SK-N-SH treated with all-trans-retinoic acid at 6 μM for 48 hours (cell line): Measurements from ENCODE around the gene LAMTOR4.
A peak's percentile ranks its signal among the peaks of the same experiment; 100 is the strongest.

ENCODE experiments used
- ARNTL ChIP-seq: fragments of 450-650 bp; formaldehyde crosslinking; IDR thresholded peaks from 2 replicates; pipeline ENCODE4 v1.5.0; 2020; ENCODE audit warnings: low read depth, mild to moderate bottlenecking, moderate library complexity, borderline replicate concordance
- CREB5 ChIP-seq: fragments of 250-450 bp; sonication (Bioruptor Pico); IDR thresholded peaks from 2 replicates; pipeline ENCODE4 v1.5.1; 2020; ENCODE audit warnings: low read depth, mild to moderate bottlenecking, moderate library complexity
- CSRNP3 ChIP-seq: fragments of 250-450 bp; sonication (Bioruptor Pico); IDR thresholded peaks from 2 replicates; pipeline ENCODE4 v1.5.1; 2021; ENCODE audit warnings: mild to moderate bottlenecking, moderate library complexity
- GLIS3 ChIP-seq: fragments of 250-450 bp; sonication (Bioruptor Pico); IDR thresholded peaks from 2 replicates; pipeline ENCODE4 v1.5.0; 2020; ENCODE audit warnings: mild to moderate bottlenecking, moderate library complexity
- ISL1 ChIP-seq: fragments of 250-450 bp; sonication (Bioruptor Pico); IDR thresholded peaks from 2 replicates; pipeline ENCODE4 v2.1.2; 2022; ENCODE audit warnings: mild to moderate bottlenecking, moderate library complexity
- PATZ1 ChIP-seq: fragments of 250-450 bp; sonication (Bioruptor Pico); IDR thresholded peaks from 2 replicates; pipeline ENCODE4 v1.8.0; 2020; ENCODE audit warnings: mild to moderate bottlenecking, moderate library complexity, borderline replicate concordance
- PPARA ChIP-seq: fragments of 250-450 bp; sonication (Bioruptor Pico); IDR thresholded peaks from 2 replicates; pipeline ENCODE4 v1.5.0; 2020; ENCODE audit warnings: mild to moderate bottlenecking, borderline replicate concordance
- RARB ChIP-seq: fragments of 250-450 bp; sonication (Bioruptor Pico); IDR thresholded peaks from 2 replicates; pipeline ENCODE4 v1.8.0; 2021; ENCODE audit warnings: mild to moderate bottlenecking, moderate library complexity
- TOX ChIP-seq: fragments of 250-450 bp; sonication (Bioruptor Pico); IDR thresholded peaks from 2 replicates; pipeline ENCODE4 v1.8.0; 2021; ENCODE audit warnings: mild to moderate bottlenecking, moderate library complexity, borderline replicate concordance
- TSHZ2 ChIP-seq: fragments of 250-450 bp; sonication (Bioruptor Pico); IDR thresholded peaks from 2 replicates; pipeline ENCODE4 v1.5.0; 2020; ENCODE audit warnings: mild to moderate bottlenecking, moderate library complexity
- ZFP3 ChIP-seq: fragments of 250-450 bp; sonication (Bioruptor Pico); IDR thresholded peaks from 2 replicates; pipeline ENCODE4 v1.5.0; 2020; ENCODE audit warnings: mild to moderate bottlenecking, moderate library complexity

GRCh38 chr7:100100420-100101015 is 48.2 kb upstream of the LAMTOR4 start:
- TF ChIP-seq ARNTL (CRISPR knock-in tag) (no peak), GLIS3 (CRISPR knock-in tag) (no peak), PPARA (CRISPR knock-in tag) (no peak), CSRNP3 (CRISPR knock-in tag) (0 out of 2 replicates have a peak, but pooled peaks have one; percentile 42), ZFP3 (CRISPR knock-in tag) (peak; percentile 46; the same call in 1 of the 2 replicates), ISL1 (no peak), TOX (CRISPR knock-in tag) (no peak), CREB5 (CRISPR knock-in tag) (no peak), RARB (no peak), PATZ1 (CRISPR knock-in tag) (peak; percentile 92), TSHZ2 (CRISPR knock-in tag) (no peak)
